ENCODE results near the gene ANGPTL8. TPM values are rescaled to one million over a fixed set of nuclear protein-coding genes. Genes with fewer than 3 reads are reported as not detected.
A peak's percentile ranks its signal among the peaks of the same experiment; 100 is the strongest.

ANGPTL8 gene
- total RNA-seq, 4 donors from 2014 or later: not detected

DNA sequence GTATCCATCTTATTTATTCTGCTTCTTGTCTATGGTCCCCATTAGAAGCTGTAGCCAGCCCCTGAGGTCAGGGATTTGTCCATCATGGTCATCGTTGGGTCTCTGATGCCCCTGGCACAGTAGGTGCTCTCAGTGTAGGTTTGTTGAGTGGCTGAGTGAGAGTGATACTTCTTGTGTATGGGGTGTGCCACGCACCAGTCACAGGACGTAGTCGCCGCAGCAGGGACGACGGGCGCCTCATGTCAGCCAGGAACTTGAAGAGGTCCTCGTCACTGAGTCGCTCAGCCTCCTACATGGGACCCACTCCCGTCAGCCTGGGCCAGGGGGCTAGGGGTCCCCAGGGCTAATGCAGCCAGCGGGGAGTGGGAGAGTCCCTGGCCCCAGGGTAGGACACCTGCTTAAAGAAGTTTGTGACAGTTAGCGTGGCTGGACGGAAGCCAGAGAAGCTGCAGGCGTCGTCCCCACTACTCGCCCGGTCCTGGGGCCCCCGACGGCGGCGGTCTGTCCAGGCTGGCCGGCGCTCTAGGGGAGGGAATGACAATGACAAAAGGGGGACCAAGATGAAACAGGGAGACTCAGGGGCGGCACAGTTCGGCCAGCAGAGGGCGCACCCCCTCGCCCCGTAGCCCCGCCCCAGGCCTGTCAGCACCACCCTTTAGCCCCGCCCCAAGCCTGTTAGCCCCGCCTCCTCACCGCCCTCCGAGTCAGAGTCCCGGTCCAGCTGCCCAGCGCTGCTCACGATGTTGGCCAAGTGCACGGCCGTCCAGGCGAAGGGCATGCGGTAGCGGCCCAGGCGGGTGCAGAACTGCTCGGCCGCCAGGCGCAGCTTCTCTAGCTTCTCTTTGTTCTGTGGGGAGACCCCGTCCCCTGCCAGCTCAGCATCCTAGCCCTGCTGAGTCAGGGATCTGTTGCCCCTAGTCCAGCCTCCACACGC, 3.7 kb downstream of the ANGPTL8 start:
- intact Hi-C loops (cut with DNase I; ENCODE audit: low total_unique reads): no loop called here
- no peak overlapping the region for H3K4me3 ChIP-seq (ENCODE audit: low read depth, poor library complexity, severe bottlenecking)
- TF ChIP-seq POLR2A (IDR thresholded peaks at IDR 0.05): no peak
- TF ChIP-seq, protein P1, sequence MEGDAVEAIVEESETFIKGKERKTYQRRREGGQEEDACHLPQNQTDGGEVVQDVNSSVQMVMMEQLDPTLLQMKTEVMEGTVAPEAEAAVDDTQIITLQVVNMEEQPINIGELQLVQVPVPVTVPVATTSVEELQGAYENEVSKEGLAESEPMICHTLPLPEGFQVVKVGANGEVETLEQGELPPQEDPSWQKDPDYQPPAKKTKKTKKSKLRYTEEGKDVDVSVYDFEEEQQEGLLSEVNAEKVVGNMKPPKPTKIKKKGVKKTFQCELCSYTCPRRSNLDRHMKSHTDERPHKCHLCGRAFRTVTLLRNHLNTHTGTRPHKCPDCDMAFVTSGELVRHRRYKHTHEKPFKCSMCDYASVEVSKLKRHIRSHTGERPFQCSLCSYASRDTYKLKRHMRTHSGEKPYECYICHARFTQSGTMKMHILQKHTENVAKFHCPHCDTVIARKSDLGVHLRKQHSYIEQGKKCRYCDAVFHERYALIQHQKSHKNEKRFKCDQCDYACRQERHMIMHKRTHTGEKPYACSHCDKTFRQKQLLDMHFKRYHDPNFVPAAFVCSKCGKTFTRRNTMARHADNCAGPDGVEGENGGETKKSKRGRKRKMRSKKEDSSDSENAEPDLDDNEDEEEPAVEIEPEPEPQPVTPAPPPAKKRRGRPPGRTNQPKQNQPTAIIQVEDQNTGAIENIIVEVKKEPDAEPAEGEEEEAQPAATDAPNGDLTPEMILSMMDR (IDR thresholded peaks at IDR 0.05): no peak
- peak; percentile 79 to 98 for DNase-seq (ENCODE audit: low spot score in 2 of 2)
- 45 to 62% methylated on average over 29 to 46 of the region's 48 CpGs for WGBS, 2 donors

DNA sequence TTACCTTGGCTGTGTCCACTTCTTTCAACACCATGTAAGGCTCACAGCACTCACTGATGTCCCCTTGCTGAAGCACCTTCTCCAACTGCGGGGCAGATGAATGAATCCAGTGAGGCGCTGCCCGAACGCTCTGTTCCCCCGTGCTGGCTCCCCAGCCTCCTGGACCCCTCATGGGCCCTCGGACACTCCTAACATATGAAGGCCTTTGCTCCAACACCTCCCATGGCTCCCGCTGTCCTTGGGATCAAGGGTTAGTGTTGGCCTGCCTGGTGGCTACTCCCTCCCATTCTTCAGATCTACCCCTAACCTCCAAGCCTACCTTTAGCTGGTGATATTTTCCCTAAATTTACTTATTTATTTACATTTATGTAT, 4.4 kb downstream of the ANGPTL8 start:
- 93 to 100% methylated on average over 7 of the region's 7 CpGs for WGBS, 2 donors
- intact Hi-C loops (cut with DNase I; ENCODE audit: low total_unique reads): no loop called here
- TF ChIP-seq, protein P1 (IDR thresholded peaks at IDR 0.05): no peak
- TF ChIP-seq POLR2A (IDR thresholded peaks at IDR 0.05): no peak
- DNase-seq (ENCODE audit: low spot score in 2 of 2): no peak
- H3K4me3 ChIP-seq (ENCODE audit: low read depth, poor library complexity, severe bottlenecking): no peak overlapping the region

DNA sequence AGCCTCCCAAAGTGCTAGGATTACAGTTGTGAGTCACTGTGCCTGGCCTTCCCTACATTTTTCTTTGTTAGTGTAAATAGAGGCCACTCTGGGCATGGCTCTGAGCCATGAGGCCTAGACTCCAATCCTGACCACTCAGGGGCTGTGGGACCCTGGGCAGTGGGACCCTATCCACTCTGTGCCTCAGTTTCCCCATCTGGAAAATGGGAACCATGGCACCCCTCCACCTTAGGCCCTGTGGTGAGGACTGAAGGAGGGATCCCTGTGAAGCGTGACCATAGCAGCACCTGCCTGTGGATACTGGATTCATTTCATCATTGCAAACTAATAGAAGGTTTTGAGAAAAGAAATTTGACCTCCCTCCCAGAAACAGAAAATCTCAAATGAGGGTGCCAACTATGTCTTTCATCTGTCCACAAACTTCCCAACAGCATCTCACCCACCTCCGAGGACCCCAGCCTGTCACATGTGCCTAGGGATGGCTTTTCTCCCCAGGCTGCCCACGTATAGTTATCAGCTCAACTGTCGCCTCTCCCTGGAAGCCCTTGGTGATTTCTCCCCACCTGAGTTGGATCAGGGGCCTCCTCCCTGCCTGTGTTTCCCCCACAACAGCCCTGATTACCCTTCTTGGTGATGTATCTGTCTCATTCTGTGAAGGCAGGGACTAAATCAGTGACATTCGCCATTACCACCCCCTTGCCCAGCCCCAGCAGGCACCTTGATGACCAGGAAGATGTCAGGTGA, 5.6 kb downstream of the ANGPTL8 start:
- 92 to 93% methylated on average over 5 of the region's 5 CpGs for WGBS, 2 donors
- H3K4me3 ChIP-seq (ENCODE audit: low read depth, poor library complexity, severe bottlenecking): no peak overlapping the region
- TF ChIP-seq, protein P1 (IDR thresholded peaks at IDR 0.05): no peak
- no peak for TF ChIP-seq POLR2A (IDR thresholded peaks at IDR 0.05)
- no peak for DNase-seq (ENCODE audit: low spot score in 2 of 2)
- intact Hi-C loops (cut with DNase I; ENCODE audit: low total_unique reads): no loop called here

DNA sequence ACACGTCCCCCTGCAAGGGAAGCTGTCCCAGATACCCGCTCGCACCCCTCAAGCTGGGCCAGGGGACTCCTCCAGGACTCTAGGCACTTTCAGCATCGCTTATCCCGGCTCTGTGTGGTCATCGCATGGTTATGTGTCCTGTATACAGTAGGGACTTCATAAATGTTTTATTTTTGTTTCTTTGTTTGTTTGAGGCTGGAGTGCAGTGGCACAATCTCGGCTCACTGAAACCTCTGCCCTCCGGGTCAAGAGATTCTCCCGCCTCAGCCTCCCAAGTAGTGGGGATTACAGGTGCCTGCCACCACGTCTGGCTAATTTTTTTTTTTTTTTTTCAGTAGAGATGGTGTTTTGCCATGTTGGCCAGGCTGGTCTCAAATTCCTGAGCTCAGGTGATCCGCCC, 7.5 kb downstream of the ANGPTL8 start:
- no peak for DNase-seq (ENCODE audit: low spot score in 2 of 2)
- intact Hi-C loops (cut with DNase I; ENCODE audit: low total_unique reads): no loop called here
- no peak for TF ChIP-seq POLR2A (IDR thresholded peaks at IDR 0.05)
- TF ChIP-seq, protein P1 (IDR thresholded peaks at IDR 0.05): no peak
- H3K4me3 ChIP-seq (ENCODE audit: low read depth, poor library complexity, severe bottlenecking): no peak overlapping the region
- 90 to 92% methylated on average over 11 of the region's 11 CpGs for WGBS, 2 donors

DNA sequence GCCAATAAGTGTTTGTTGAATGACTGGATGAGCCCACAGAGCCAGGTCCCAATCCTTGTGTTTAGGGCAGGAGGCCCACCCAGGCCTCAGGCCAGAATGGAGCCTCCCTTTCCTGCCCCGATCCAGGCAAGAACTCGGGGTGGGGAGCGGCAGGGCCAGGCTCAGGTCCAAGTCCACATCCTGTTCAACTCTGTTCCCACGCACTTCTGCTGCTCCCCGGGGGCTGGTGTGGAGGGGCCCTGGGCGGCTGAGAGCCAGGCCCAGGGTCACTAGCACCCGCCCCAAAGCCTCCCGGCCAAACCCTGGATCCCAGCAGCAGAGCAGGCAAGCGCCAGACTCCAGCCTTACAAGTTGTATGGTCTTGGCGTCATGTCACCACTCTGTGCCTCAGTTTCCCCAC, 8.0 kb downstream of the ANGPTL8 start:
- DNase-seq (ENCODE audit: low spot score in 2 of 2): no peak
- TF ChIP-seq, protein P1 (IDR thresholded peaks at IDR 0.05): no peak
- TF ChIP-seq POLR2A (IDR thresholded peaks at IDR 0.05): no peak
- intact Hi-C loops (cut with DNase I; ENCODE audit: low total_unique reads): no loop called here
- H3K4me3 ChIP-seq (ENCODE audit: low read depth, poor library complexity, severe bottlenecking): no peak overlapping the region
- 50 to 53% methylated on average over 10 of the region's 10 CpGs for WGBS, 2 donors
